WERI-Rb-1 (cell line): Measurements from ENCODE around the gene DPM2.

Source experiments
- DNase-seq: peaks from one replicate; pipeline ENCODE4 v3.0.0-alpha.2; 2020
- H3K27ac ChIP-seq: fragments of 250-450 bp; sonication (Bioruptor Pico); 2 replicates; pipeline ENCODE4 v1.5.1; 2020; ENCODE audit warnings: mild to moderate bottlenecking, moderate library complexity
- H3K27me3 ChIP-seq: fragments of 250-450 bp; sonication (Bioruptor Pico); 2 replicates; pipeline ENCODE4 v1.5.1; 2021; ENCODE audit warnings: mild to moderate bottlenecking, low read depth, moderate library complexity; ENCODE audit not compliant: insufficient read depth, severe bottlenecking
- H3K36me3 ChIP-seq: fragments of 250-450 bp; sonication (Bioruptor Pico); 2 replicates; pipeline ENCODE4 v1.5.1; 2020; ENCODE audit warnings: mild to moderate bottlenecking, moderate library complexity
- H3K4me3 ChIP-seq: 2 replicates; pipeline ENCODE4 v1.5.1; 2011; ENCODE audit warnings: low read depth, mild to moderate bottlenecking, control low read depth, low read length
- H3K9me3 ChIP-seq: fragments of 250-450 bp; sonication (Bioruptor Pico); 2 replicates; pipeline ENCODE4 v1.5.1; 2021; ENCODE audit warnings: mild to moderate bottlenecking, moderate library complexity; ENCODE audit not compliant: severe bottlenecking
- TF ChIP-seq, protein P1 (sequence below): IDR thresholded peaks from 2 replicates; pipeline ENCODE4 v1.5.1; 2011; ENCODE audit warnings: low read depth, mild to moderate bottlenecking, control low read depth, inconsistent platforms, low read length

The DPM2 gene

DNA sequence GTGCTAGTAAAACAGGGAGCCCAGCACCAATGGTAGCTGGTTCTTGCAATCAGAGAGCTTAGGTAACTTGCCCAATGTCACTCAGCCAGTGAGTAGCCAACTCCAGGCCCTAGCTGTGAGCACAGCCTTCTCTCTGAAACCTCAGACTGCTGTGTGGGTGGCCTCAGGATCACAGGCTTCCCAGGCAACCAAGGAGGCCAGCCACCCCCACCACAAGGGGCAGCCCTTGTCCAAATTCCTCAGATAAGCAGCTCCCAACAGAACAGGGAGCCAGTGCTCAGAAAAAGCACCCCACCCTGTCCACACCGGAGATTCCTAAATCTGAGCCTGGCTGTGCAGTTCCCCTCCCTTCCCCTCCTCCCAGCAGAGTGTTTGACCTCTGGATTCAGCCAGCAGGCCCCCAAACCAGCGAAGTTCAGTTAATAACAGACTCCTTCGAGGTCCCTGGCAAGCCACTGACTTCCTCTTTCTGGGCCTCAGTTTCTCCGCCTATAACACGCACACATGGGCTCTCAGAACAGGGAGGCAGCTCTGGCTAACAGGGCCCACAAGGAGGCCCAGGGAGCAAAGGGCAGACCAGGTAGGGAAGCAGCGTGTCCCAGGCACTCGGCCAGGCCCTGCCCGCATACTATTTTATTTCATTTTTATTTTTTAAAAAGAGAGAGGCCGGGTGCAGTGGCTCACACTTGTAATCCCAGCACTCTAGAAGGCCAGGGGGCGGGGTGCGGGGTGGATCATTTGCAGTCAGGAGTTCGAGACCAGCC, 40.4 kb upstream of the DPM2 start:
- H3K36me3 ChIP-seq = peaks cover 31% of the 10 kb centered on the region
- H3K4me3 ChIP-seq = no peak overlapping the region
- H3K27ac ChIP-seq = no peak overlapping the region
- H3K9me3 ChIP-seq = no peaks in the 10 kb centered on the region
- no peaks in the 10 kb centered on the region for H3K27me3 ChIP-seq
- TF ChIP-seq, protein P1, sequence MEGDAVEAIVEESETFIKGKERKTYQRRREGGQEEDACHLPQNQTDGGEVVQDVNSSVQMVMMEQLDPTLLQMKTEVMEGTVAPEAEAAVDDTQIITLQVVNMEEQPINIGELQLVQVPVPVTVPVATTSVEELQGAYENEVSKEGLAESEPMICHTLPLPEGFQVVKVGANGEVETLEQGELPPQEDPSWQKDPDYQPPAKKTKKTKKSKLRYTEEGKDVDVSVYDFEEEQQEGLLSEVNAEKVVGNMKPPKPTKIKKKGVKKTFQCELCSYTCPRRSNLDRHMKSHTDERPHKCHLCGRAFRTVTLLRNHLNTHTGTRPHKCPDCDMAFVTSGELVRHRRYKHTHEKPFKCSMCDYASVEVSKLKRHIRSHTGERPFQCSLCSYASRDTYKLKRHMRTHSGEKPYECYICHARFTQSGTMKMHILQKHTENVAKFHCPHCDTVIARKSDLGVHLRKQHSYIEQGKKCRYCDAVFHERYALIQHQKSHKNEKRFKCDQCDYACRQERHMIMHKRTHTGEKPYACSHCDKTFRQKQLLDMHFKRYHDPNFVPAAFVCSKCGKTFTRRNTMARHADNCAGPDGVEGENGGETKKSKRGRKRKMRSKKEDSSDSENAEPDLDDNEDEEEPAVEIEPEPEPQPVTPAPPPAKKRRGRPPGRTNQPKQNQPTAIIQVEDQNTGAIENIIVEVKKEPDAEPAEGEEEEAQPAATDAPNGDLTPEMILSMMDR = no peak
- DNase-seq = no peak

DNA sequence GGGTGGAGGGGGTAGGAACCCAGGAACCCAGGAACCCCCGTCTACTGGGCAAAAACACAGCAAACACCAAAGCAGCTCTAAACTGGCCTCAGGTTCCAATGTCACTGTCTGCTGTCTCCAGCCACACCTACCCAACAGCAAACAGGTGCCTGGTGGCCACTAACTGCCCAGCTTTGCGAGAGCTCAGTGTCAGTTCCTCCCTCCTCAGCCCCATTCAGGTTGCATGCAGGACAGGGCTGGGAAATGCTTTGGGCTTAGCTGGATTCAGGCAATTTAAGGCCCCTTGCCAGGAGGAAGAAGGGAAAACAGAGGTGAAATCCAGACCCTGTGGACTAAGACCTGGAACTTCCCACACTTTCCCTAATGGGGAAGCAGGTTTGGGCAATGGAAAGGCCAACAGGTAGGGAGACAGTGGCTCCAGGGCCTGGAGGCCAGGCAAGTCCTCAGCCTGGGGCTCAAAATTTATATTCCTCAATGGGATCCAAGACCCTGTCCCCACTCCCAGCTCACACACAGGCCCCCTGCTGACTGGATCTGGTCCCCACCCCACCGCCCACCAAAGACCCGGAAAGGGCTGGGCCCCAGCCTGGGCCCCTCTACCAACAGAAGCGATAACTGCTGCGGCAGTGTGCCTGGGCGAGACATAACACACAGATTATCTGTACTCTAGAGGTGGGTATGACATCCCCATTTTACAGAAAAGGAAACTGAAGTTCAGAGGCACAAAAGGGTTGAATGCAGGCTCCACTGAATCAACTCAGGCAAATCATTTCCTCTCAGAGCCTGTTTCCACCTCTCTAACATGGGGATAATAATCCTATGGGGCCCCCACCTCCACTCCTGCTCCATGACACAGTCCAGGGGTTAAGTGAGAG, 39.6 kb upstream of the DPM2 start:
- no peak overlapping the region for H3K4me3 ChIP-seq
- TF ChIP-seq, protein P1 = no peak
- peaks cover 31% of the 10 kb centered on the region for H3K36me3 ChIP-seq
- DNase-seq = no peak
- H3K9me3 ChIP-seq = no peaks in the 10 kb centered on the region
- no peak overlapping the region for H3K27ac ChIP-seq
- H3K27me3 ChIP-seq = no peaks in the 10 kb centered on the region

DNA sequence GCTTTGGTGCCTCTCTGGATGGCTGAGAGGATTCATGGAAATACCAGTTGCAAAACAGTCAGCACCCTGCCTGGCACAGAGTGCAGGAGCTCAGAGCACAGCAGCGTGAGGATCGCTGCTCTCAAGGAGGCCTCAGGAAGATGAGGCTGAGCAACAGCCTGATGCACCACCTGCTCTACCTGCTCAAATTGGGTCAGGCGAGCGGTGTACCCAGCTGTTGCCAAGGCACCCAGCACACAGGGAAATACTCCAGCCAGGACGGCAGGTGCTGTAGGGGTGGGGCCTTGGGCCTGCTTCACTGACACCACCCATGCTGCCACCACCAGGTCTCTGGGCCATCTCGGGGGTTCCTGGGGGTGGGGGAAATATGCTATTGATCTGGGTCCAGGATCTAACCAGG, 38.8 kb upstream of the DPM2 start:
- no peak overlapping the region for H3K27ac ChIP-seq
- H3K9me3 ChIP-seq = no peaks in the 10 kb centered on the region
- peaks cover 31% of the 10 kb centered on the region for H3K36me3 ChIP-seq
- no peaks in the 10 kb centered on the region for H3K27me3 ChIP-seq
- no peak overlapping the region for H3K4me3 ChIP-seq
- TF ChIP-seq, protein P1 = no peak
- no peak for DNase-seq

GRCh38 chr9:127975376-127976315, 38.0 kb upstream of the DPM2 start:
- H3K9me3 ChIP-seq = no peaks in the 10 kb centered on the region
- peaks cover 31% of the 10 kb centered on the region for H3K36me3 ChIP-seq
- H3K27me3 ChIP-seq = no peaks in the 10 kb centered on the region
- DNase-seq = no peak
- no peak overlapping the region for H3K27ac ChIP-seq
- TF ChIP-seq, protein P1 = no peak
- no peak overlapping the region for H3K4me3 ChIP-seq

DNA sequence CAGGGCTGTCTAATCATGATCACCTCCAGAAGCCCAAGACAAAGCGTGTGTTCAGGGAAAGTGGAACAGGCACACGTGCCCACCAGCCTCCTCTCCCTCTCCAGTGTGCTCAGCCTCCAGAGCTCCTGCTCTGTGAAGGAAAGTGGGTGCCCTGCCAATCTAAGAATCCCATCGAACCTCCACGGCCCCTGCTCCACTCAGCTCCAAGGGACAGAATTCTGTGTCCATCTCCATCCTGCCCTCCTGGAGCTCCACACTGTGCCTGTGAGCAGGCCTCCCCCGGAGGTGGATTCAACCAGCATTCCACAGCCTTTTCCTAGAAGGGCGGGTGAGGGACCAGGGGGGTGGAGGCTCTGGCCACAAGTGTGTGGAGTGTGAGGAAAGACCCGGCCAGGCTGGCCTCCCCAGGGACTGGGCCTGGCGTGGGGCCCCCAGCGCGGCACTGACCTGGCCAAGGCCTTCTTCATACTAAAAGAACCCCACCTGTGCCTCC, 37.2 kb upstream of the DPM2 start:
- Histone ChIP-seq H3K27me3 (no peaks in the 10 kb centered on the region), H3K4me3 (no peak overlapping the region), H3K36me3 (peaks cover 31% of the 10 kb centered on the region), H3K9me3 (no peaks in the 10 kb centered on the region), H3K27ac (no peak overlapping the region)
- TF ChIP-seq, protein P1 = no peak
- DNase-seq = no peak
